Left cardiac atrium (tissue), 4 donors: ENCODE data around the gene TMEM233. TPM values are rescaled to one million over a fixed set of nuclear protein-coding genes. Genes with fewer than 3 reads are reported as not detected.

Source experiments
- ATAC-seq, 2 donors: fragments of 200-7000 bp; cut with Tn5 transposase; one replicate each; pipeline ENCODE4 v1.9.1; 2020; ENCODE audit warnings: mild to moderate bottlenecking in 2 of 2, moderate library complexity in 2 of 2
- DNase-seq: peaks from one replicate; pipeline ENCODE4 v3.0.0-alpha.2; 2020
- intact Hi-C, 2 donors: fragments of 100-400 bp; cut with DNase I; formaldehyde crosslinking; loops; one replicate each; pipeline versions ENCODE4 v1.14.1 to v1.15.1; 2022 to 2023
- total RNA-seq, 2 donors: library from RNA; stranded (reverse); fragmentation: NEBNext Ultra II Directional; extraction: Animal tissue kit (Norgen Biotek cat#: 25700); gene quantifications; one replicate each; pipeline ENCODE4 v1.2.1, GENCODE V29; 2021
- donor health status: DM: no; HTN: yes; CAD: no.
- donor health status: DM: no; HTN: yes; CAD: no; lungs with severe emphysema.
- donor health status: DM: yes; HTN: yes; CAD: no.
- donor health status: Dilated cardiomyopathy.

Gene TMEM233
- total RNA-seq, 2 donors from 2014 or later, result 0.50 to 0.84 TPM

- intact Hi-C loops, result no loop called here
- ATAC-seq (no peak), DNase-seq (no peak)
Measured at GRCh38 chr12:119687879-119688278, 94.3 kb downstream of the TMEM233 start.

DNA sequence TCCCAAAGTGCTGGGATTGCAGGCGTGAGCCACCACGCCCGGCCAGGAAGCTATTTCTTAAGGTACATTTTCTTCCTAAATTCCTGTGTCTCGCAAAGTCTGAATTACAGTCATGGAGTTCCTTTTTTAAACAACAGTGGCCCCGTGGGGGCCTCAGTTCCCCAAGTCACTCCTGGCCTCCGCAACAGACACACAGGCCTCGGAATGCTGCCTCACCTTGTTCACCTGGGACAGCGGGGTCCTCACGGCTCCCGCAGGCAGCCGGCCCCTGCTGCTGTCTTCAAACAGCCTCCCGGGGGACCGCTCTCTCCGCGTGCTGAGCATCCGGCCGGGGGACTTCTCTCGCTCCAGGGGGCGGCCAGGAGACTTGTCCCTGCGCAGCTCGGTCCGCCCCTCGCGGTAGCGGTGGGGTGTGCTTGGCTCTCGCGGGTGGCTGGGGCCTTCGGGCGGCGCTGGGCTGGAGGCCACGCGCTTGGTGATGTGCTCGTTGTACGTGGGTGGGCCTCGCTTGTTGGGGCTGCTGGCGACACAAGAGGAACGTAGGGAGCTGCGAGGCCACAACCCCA lies 96.4 kb downstream of the TMEM233 start:
- intact Hi-C loops, result loop anchor here in 1 of 2 donors (10.0 kb wide), 1 partner anchor 95 kb away; no protein-coding TSS in a partner anchor
- ATAC-seq, result no peak

DNA sequence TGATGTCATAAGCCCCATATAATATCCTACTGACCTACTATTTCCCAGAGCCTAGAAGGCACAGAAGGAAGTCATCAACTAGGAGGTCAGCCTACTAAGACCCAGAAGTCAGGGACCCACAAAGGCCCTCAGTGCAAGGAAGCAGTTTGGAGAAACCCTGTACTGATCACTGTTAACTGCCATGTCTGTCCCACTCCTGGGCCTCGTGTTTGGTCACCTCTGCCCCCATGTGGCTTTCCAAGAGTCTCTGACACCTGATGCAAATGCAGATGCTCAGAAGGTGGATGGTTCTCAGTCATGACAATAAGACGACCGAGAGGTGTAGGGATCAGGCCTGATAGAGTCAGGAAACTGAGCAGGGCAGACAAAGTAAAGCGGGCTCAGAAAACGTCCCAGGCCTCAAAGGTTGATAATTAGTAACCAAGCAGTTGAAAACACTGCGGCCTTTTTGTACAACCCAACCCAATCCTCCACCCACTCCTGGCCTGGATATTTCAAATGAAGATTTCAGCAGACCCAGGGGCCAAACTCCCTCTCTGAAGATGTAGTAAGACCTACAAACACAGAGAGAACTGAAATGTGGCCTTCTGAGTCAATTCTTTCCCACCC lies 97.7 kb downstream of the TMEM233 start:
- DNase-seq (no peak), ATAC-seq (no peak)
- intact Hi-C loops, result loop anchor here in 1 of 2 donors (10.0 kb wide), 1 partner anchor 93 kb away; no protein-coding TSS in a partner anchor

More for the DNA sequence above, 96.4 kb downstream of the TMEM233 start:
- DNase-seq, result no peak

GRCh38 chr12:119692410-119692809 lies 98.8 kb downstream of the TMEM233 start:
- no peak for DNase-seq
- intact Hi-C loops, result loop anchor here in 1 of 2 donors (10.0 kb wide), 1 partner anchor 92 kb away; no protein-coding TSS in a partner anchor
- ATAC-seq, result peak in 1 of 2 donors; percentile 40

Other genes with a start within 250 kb of the TMEM233 start
- 10 to 100 TPM; 11.9 to 15.4 TPM for gene PRKAB1, start 74.4 kb downstream of the TMEM233 start, total RNA-seq